Endothelial cell of umbilical vein (primary cell): ENCODE results near the gene WDFY2. TPM values are rescaled to one million over a fixed set of nuclear protein-coding genes. Genes with fewer than 3 reads are reported as not detected.

Experiments used
- BruUV-seq: library from RNA; stranded (reverse); fragments of 400-500 nt; replicated peaks from 2 replicates; lab custom pipeline; 2021; lab: Mats Ljungman, UMichigan
- CTCF ChIA-PET: fragments of 300-600, 350-600 bp; sonication (Branson Sonifier 250); formaldehyde crosslinking; loops from one replicate; lab custom pipeline; 2021; ENCODE audit warnings: antibody characterized with exemption, inconsistent platforms; lab: Charles Lee
- POLR2A ChIA-PET: fragments of 300-600, 350-600 bp; sonication (Branson Sonifier 250); formaldehyde crosslinking; loops from one replicate; lab custom pipeline; 2021; ENCODE audit warnings: antibody characterized with exemption, inconsistent platforms; lab: Charles Lee
- DNase-seq: peaks from one replicate; pipeline ENCODE4 v3.0.0-alpha.2; 2011; ENCODE audit warnings: low read depth, low spot score
- FAIRE-seq: peaks from 2 replicates; lab custom pipeline; 2011; peaks lifted over from hg19 to GRCh38; lab: Jason Lieb, UNC
- H2AFZ ChIP-seq: 2 replicates; pipeline ENCODE4 v1.6.0; 2012; ENCODE audit warnings: low read depth, low read length, control low read depth, inconsistent platforms
- H3K27ac ChIP-seq: 2 replicates; pipeline ENCODE4 v1.5.1; 2011; ENCODE audit warnings: low read depth, mild to moderate bottlenecking, control low read depth, low read length, moderate library complexity; ENCODE audit not compliant: insufficient read depth
- H3K27me3 ChIP-seq, 2 experiments: 2 replicates each; pipeline versions ENCODE4 v1.6.0 to v1.6.1; 2011; ENCODE audit warnings: low read length in 2 of 2, mixed read lengths in 1 of 2; ENCODE audit not compliant: control insufficient read depth in 2 of 2, insufficient read depth in 2 of 2
- H3K36me3 ChIP-seq, 2 experiments: 2 replicates in 1 of 2; 3 replicates in 1 of 2; pipeline ENCODE4 v1.5.1; 2011; ENCODE audit warnings: low read length in 2 of 2, mild to moderate bottlenecking in 1 of 2, moderate library complexity in 1 of 2; ENCODE audit not compliant: control insufficient read depth in 2 of 2, insufficient read depth in 2 of 2; ENCODE audit errors: extremely low read depth in 1 of 2
- H3K4me1 ChIP-seq: 3 replicates; pipeline ENCODE4 v1.5.1; 2011; ENCODE audit warnings: mild to moderate bottlenecking, low read length; ENCODE audit not compliant: control insufficient read depth, insufficient read depth; ENCODE audit errors: extremely low read depth
- H3K4me2 ChIP-seq: 2 replicates; pipeline ENCODE4 v1.6.1; 2011; ENCODE audit warnings: low read length, control low read depth, mixed read lengths; ENCODE audit not compliant: insufficient read depth
- H3K4me3 ChIP-seq, 3 experiments: fragments of 200-600 bp in 1 of 3; sonication (generic), shearing (Covaris generic) in 1 of 3; replicated peaks in 1 of 3; 2 replicates each; pipeline ENCODE4 v1.5.1; 2011 to 2016; ENCODE audit warnings: control low read depth in 3 of 3, low read length in 3 of 3, mild to moderate bottlenecking in 2 of 3, inconsistent platforms in 1 of 3, low read depth in 1 of 3, moderate library complexity in 1 of 3; ENCODE audit not compliant: insufficient read depth in 1 of 3
- H3K79me2 ChIP-seq: 2 replicates; pipeline ENCODE4 v1.6.0; 2012; ENCODE audit warnings: low read length, inconsistent platforms; ENCODE audit not compliant: control insufficient read depth, insufficient read depth
- H3K9ac ChIP-seq: replicated peaks from 2 replicates; pipeline ENCODE3; 2011; ENCODE audit warnings: low read length, control low read depth; ENCODE audit not compliant: insufficient read depth; ENCODE audit errors: extremely low read depth
- H3K9me1 ChIP-seq: replicated peaks from 3 replicates; pipeline ENCODE4 v1.6.0; 2011; ENCODE audit warnings: mild to moderate bottlenecking, low read length; ENCODE audit not compliant: control insufficient read depth, insufficient read depth; ENCODE audit errors: extremely low read depth
- H3K9me3 ChIP-seq: replicated peaks from 2 replicates; pipeline ENCODE4 v1.5.1; 2012; ENCODE audit warnings: low read length, inconsistent platforms; ENCODE audit not compliant: control insufficient read depth, insufficient read depth
- H4K20me1 ChIP-seq: replicated peaks from 2 replicates; pipeline ENCODE3; 2011; ENCODE audit warnings: mild to moderate bottlenecking, low read length; ENCODE audit not compliant: control insufficient read depth, insufficient read depth; ENCODE audit errors: extremely low read depth
- CTCF ChIP-seq, 2 donors: IDR thresholded peaks; 1 replicate in 1 of 2; 2 replicates in 1 of 2; pipeline ENCODE4 v1.5.1; 2011; ENCODE audit warnings: low read length in 2 of 2, mild to moderate bottlenecking in 2 of 2, moderate library complexity in 2 of 2, control low read depth in 1 of 2, inconsistent platforms in 1 of 2, low read depth in 1 of 2; ENCODE audit not compliant: insufficient read depth in 1 of 2; ENCODE audit errors: extremely low read depth in 1 of 2
- EZH2 ChIP-seq: IDR thresholded peaks from 2 replicates; pipeline ENCODE4 v1.6.1; 2012; ENCODE audit warnings: borderline replicate concordance, low read depth, mild to moderate bottlenecking, moderate library complexity, low read length, inconsistent platforms; ENCODE audit not compliant: severe bottlenecking
- FOS ChIP-seq: IDR thresholded peaks from 2 replicates; pipeline ENCODE4 v1.6.1; 2011; ENCODE audit warnings: mild to moderate bottlenecking, low read length, moderate library complexity, borderline replicate concordance; ENCODE audit not compliant: insufficient read depth
- GATA2 ChIP-seq: IDR thresholded peaks from 2 replicates; pipeline ENCODE4 v1.7.0; 2011; ENCODE audit warnings: low read depth, mild to moderate bottlenecking, moderate library complexity, mixed read lengths, low read length; ENCODE audit not compliant: insufficient read length, insufficient read depth
- JUN ChIP-seq: IDR thresholded peaks from 2 replicates; pipeline ENCODE4 v1.6.1; 2011; ENCODE audit warnings: borderline replicate concordance, low read depth; ENCODE audit not compliant: insufficient read length, insufficient read depth
- MAX ChIP-seq: IDR thresholded peaks from 2 replicates; pipeline ENCODE4 v1.6.1; 2011; ENCODE audit not compliant: insufficient read depth, insufficient read length
- MYC ChIP-seq: IDR thresholded peaks from one replicate; pipeline ENCODE4 v1.6.1; 2011; ENCODE audit warnings: mild to moderate bottlenecking, low read depth, low read length
- POLR2A ChIP-seq: IDR thresholded peaks from 2 replicates; pipeline ENCODE4 v1.6.1; 2012; ENCODE audit warnings: low read depth, mild to moderate bottlenecking, control low read depth, low read length
- POLR2AphosphoS5 ChIP-seq: IDR thresholded peaks from 2 replicates; pipeline ENCODE4 v1.6.1; 2012; ENCODE audit warnings: low read depth, mild to moderate bottlenecking, control low read depth, low read length, moderate library complexity; ENCODE audit not compliant: insufficient read depth
- dilution Hi-C: fragments of 300-500 bp; cut with MboI; formaldehyde crosslinking; loops from one replicate; pipeline ENCODE4 v1.15.0; 2019; ENCODE audit warnings: low sequenced_read_pairs; ENCODE audit not compliant: extremely low pct_ligation_motif_present
- intact Hi-C: fragments of 100-400 bp; cut with micrococcal nuclease; formaldehyde crosslinking; loops from one replicate; pipeline ENCODE4 v1.10.0; 2022
- polyA plus RNA-seq, 4 experiments: library from polyadenylated mRNA; depleted of rRNA in 3 of 4; stranded (reverse) in 3 of 4; unstranded in 1 of 4; fragments of >200 nt; gene quantifications; 2 replicates each; pipeline versions ENCODE4 v1.2.1 to v1.2.3, GENCODE V29; 2011 to 2012; ENCODE audit warnings: missing spikeins in 1 of 4
- total RNA-seq: library from RNA; stranded (reverse); gene quantifications from 2 replicates; pipeline ENCODE4 v1.2.3, GENCODE V29; 2021

WDFY2 gene
- total and polyA plus RNA-seq, 2 donors (not counting 3 experiments of a cell fraction or from before 2014, with no cell fraction given), result 2.1 to 5.5 TPM

GRCh38 chr13:51614350-51614786 is 30.1 kb downstream of the WDFY2 start:
- H3K9me3 ChIP-seq, result no peaks in the 10 kb centered on the region
- no peaks in the 10 kb centered on the region for H4K20me1 ChIP-seq
- intact Hi-C loops, result no loop called here
- no peak overlapping the region for H3K4me2 ChIP-seq
- H3K4me1 ChIP-seq, result peaks cover 4% of the 10 kb centered on the region
- CTCF ChIA-PET, result interaction anchor here (0.6 to 2.0 kb wide), 4 partner anchors 15 to 176 kb away, joined by 3 to 8 read pairs (median 4); no protein-coding TSS in a partner anchor
- no peak overlapping the region for H3K27ac ChIP-seq
- BruUV-seq, result no TSS peak
- POLR2A ChIA-PET, result no interaction called here
- no peak for DNase-seq
- TF ChIP-seq EZH2 (no peak), CTCF (IDR thresholded peaks at IDR 0.05; ENCODE audit: extremely low read depth in 1 of 2, insufficient read depth in 1 of 2, low read depth in 1 of 2, low read length in 2 of 2) (no peak), GATA2 (no peak), POLR2A (no peak), MAX (no peak), JUN (no peak), POLR2AphosphoS5 (no peak), FOS (no peak), MYC (no peak)
- no peaks in the 10 kb centered on the region for H3K79me2 ChIP-seq
- H3K4me3 ChIP-seq, result no peak overlapping the region
- dilution Hi-C loops, result no loop called here
- no peaks in the 10 kb centered on the region for H3K36me3 ChIP-seq
- H2AFZ ChIP-seq, result peak overlapping the region; percentile 63
- peak; percentile 53 for FAIRE-seq
- no peaks in the 10 kb centered on the region for H3K9me1 ChIP-seq
- no peaks in the 10 kb centered on the region for H3K27me3 ChIP-seq
- H3K9ac ChIP-seq, result no peak overlapping the region
